WTC11 (cell line): ENCODE measurements around the gene CPT1A.

ENCODE experiments used
- ATF1 ChIP-seq: sonication (generic); formaldehyde crosslinking; IDR thresholded peaks from 2 replicates; pipeline ENCODE4 v1.8.1; 2023; ENCODE audit warnings: mild to moderate bottlenecking, moderate library complexity, missing genetic modification reagents
- ATF3 ChIP-seq: sonication (generic); formaldehyde crosslinking; conservative IDR thresholded peaks from 2 replicates; pipeline ENCODE4 v1.8.1; 2022; ENCODE audit warnings: mild to moderate bottlenecking, missing genetic modification reagents
- CBFB ChIP-seq: sonication (generic); formaldehyde crosslinking; IDR thresholded peaks from 2 replicates; pipeline ENCODE4 v1.8.1; 2022; ENCODE audit warnings: mild to moderate bottlenecking, low read depth, missing genetic modification reagents
- CTCF ChIP-seq: fragments of 200-600 bp; IDR thresholded peaks from 2 replicates; pipeline ENCODE4 v1.8.0; 2022; ENCODE audit warnings: antibody characterized with exemption
- E2F4 ChIP-seq: sonication (generic); formaldehyde crosslinking; IDR thresholded peaks from 2 replicates; pipeline ENCODE4 v1.8.1; 2022; ENCODE audit warnings: low read depth, mild to moderate bottlenecking, moderate library complexity, missing genetic modification reagents, borderline replicate concordance
- ESRRA ChIP-seq: sonication (generic); formaldehyde crosslinking; IDR thresholded peaks from 2 replicates; pipeline ENCODE4 v1.8.1; 2022; ENCODE audit warnings: mild to moderate bottlenecking, missing genetic modification reagents, borderline replicate concordance
- JUN ChIP-seq: sonication (generic); formaldehyde crosslinking; IDR thresholded peaks from 2 replicates; pipeline ENCODE4 v1.8.0; 2023; ENCODE audit warnings: mild to moderate bottlenecking, missing genetic modification reagents
- MAX ChIP-seq: sonication (generic); formaldehyde crosslinking; IDR thresholded peaks from 2 replicates; pipeline ENCODE4 v1.8.0; 2022; ENCODE audit warnings: mild to moderate bottlenecking, missing genetic modification reagents
- NR2C2 ChIP-seq: sonication (generic); formaldehyde crosslinking; IDR thresholded peaks from 2 replicates; pipeline ENCODE4 v1.8.0; 2022; ENCODE audit warnings: mild to moderate bottlenecking, missing genetic modification reagents
- SP1 ChIP-seq: sonication (generic); formaldehyde crosslinking; conservative IDR thresholded peaks from 2 replicates; pipeline ENCODE4 v1.8.1; 2022; ENCODE audit warnings: missing genetic modification reagents
- USF2 ChIP-seq: sonication (generic); formaldehyde crosslinking; IDR thresholded peaks from 2 replicates; pipeline ENCODE4 v1.8.1; 2023; ENCODE audit warnings: mild to moderate bottlenecking, missing genetic modification reagents, moderate library complexity

GRCh38 chr11:68735646-68736045, 106.1 kb downstream of the CPT1A start:
- TF ChIP-seq USF2 (CRISPR knock-in tag) (no peak), CTCF (no peak), NR2C2 (CRISPR knock-in tag) (no peak), JUN (no peak), ESRRA (no peak), CBFB (no peak), ATF1 (CRISPR knock-in tag) (no peak), MAX (CRISPR knock-in tag) (no peak), E2F4 (CRISPR knock-in tag) (no peak), ATF3 (CRISPR knock-in tag) (no peak), SP1 (no peak)
